ENCODE measurements around the gene SNRPN. TPM values are rescaled to one million over a fixed set of nuclear protein-coding genes. Genes with fewer than 3 reads are reported as not detected.
"Not testable (repeated sequence)": the region's sequence is repeated elsewhere in the genome, so short reads cannot be mapped to it uniquely, and the experiment has no call there.

The SNRPN gene
- total RNA-seq, 1 donor from 2014 or later, result 35.4 TPM

DNA sequence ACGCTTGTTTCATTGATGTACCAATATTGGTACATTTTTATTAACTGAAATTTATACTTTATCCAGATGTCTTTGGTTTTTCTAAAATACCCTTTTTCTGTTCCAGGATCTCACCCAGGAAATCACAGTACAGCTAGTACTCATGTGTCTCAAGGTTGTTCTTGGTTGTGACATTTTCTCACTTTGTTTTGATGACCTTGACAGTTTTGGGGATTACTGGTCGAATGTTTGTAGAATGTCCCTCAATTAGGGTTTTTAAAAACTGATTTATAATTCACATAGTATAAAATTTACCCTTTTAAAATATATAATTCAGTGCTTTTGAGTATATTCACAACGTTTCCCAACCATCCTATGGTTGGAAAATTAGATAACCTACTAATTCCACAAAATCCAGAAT is 6.3 kb upstream of the SNRPN start:
- no peak overlapping the region for H3K4me3 Mint-ChIP-seq
- peaks cover 7% of the 10 kb centered on the region for H3K9me3 Mint-ChIP-seq
- no peaks in the 10 kb centered on the region for H3K36me3 Mint-ChIP-seq (ENCODE audit: low read depth)
- H3K27me3 Mint-ChIP-seq, result peaks cover 2% of the 10 kb centered on the region
- H3K4me1 Mint-ChIP-seq, result no peaks in the 10 kb centered on the region
- DNase-seq, result no peak
- intact Hi-C loops (cut with micrococcal nuclease), result no loop called here
- no peak overlapping the region for H3K27ac Mint-ChIP-seq

DNA sequence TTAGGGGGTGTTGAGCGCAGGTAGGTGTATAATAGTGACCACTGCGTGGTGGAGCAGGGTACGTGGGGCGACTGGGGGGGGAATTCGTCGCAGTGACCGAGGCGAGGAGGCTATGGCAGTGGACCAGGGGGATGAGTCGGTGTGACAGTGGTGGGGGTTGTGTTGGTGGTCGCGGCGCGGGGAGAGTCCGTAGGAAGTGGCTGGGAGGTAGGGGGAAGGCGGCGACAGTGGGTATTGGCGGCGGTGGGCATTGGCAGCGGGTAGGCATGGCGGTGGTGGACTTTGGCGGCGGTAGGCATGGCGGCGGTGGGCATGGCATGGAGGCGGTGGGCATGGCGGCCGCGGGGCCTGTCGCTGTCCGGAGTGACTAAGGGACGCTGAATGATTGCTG is 739 bp downstream of the SNRPN start:
- peaks cover 11% of the 10 kb centered on the region for H3K4me1 Mint-ChIP-seq
- intact Hi-C loops (cut with micrococcal nuclease), result loop anchor here (10.0 kb wide), 1 partner anchor 181 kb away; no protein-coding TSS in a partner anchor
- H3K27me3 Mint-ChIP-seq, result peaks cover 2% of the 10 kb centered on the region
- H3K27ac Mint-ChIP-seq, result peak overlapping the region; percentile 94
- H3K36me3 Mint-ChIP-seq (ENCODE audit: low read depth), result peaks cover 10% of the 10 kb centered on the region
- H3K4me3 Mint-ChIP-seq, result peak overlapping the region; percentile 96
- peaks cover 6% of the 10 kb centered on the region for H3K9me3 Mint-ChIP-seq
- peak; percentile 65 for DNase-seq

DNA sequence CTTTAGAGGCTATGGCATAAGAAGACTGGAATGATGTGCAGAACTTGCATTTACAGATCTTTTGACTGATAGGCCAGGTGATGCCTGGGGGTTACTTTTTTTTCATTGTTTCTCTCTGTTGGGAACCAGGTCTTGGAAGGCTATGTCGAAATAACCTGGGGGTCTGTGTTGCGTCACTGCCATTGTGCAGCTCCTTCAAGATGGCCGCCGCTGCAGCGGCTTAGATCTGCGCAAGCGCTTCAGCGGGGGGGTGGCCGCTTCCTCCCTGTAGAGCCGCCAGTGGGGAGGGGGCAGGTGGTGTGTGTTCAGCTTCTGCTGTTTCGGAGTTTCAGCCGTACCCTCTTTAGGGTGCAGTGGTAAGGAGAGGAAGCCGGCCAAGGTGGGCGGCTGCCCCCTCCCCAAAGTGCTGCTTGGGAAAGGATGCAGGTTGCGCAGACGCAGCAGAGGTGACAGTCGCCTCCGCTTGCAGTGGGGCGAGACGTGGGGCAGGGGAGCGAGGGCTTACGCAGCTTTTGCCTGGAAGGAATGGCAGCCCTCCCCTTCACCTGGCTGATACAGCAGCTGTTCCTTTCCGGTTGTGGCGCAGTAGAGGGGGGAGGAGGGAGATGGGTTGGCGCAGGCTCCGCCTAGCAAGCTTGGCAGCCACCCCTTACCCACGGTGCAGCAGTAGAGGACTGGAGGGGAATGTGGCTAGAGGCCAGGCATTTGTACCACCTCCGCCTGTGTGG is 1.5 kb downstream of the SNRPN start:
- Mint-ChIP-seq H3K9me3 (peaks cover 6% of the 10 kb centered on the region), H3K4me1 (peaks cover 11% of the 10 kb centered on the region), H3K27me3 (peaks cover 2% of the 10 kb centered on the region), H3K27ac (peak overlapping the region; percentile 94), H3K4me3 (peak overlapping the region; percentile 96), H3K36me3 (ENCODE audit: low read depth) (peaks cover 16% of the 10 kb centered on the region)
- DNase-seq, result peak; percentile 91
- intact Hi-C loops (cut with micrococcal nuclease), result loop anchor here (2.0 to 10.0 kb wide), 2 partner anchors 181 to 483 kb away; partner anchors contain the start of gene UBE3A

DNA sequence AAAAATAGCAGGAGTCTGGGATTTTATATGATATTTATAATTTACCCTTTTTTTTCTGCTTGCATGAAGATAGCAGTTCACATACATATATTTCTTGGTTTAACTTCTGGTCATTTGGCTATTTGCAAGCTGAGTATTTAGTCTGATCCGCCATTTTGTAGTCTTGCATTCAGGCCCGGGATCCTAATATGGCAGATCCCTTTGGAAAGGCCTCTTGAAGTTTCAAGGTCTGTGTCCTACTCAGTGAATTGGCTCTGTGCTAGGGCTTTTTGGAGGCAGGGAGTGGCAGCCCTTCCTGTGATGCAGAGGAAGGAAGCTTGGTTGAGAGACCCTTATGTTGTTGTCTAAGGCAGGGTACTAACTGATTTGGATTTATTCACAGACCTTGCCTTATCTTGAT is 2.9 kb downstream of the SNRPN start:
- no peak for DNase-seq
- intact Hi-C loops (cut with micrococcal nuclease), result loop anchor here (2.0 to 10.0 kb wide), 2 partner anchors 183 to 481 kb away; partner anchors contain the start of gene UBE3A
- Mint-ChIP-seq H3K27me3 (no peaks in the 10 kb centered on the region), H3K36me3 (ENCODE audit: low read depth) (peaks cover 22% of the 10 kb centered on the region), H3K9me3 (peaks cover 3% of the 10 kb centered on the region), H3K4me1 (peaks cover 11% of the 10 kb centered on the region), H3K27ac (no peak overlapping the region), H3K4me3 (peak overlapping the region; percentile 40)

DNA sequence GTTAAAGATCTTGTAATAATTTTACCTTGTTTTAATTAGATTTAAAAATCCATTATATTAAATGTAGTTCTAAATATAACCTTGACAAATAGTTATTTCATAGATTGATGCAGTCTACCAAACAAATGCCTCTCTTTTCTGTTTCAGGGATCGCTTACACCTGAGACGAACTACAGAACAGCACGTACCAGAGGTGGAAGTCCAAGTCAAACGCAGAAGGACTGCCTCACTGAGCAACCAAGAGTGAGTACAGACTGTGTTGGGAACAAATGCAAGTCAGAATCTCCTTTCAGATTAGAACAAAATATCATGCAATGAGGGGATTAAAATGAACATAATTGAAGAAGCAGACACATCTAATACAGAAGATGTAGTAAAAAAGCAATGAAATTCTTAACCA is 7.2 kb downstream of the SNRPN start:
- H3K36me3 Mint-ChIP-seq (ENCODE audit: low read depth), result peaks cover 57% of the 10 kb centered on the region
- DNase-seq, result no peak
- no peaks in the 10 kb centered on the region for H3K27me3 Mint-ChIP-seq
- peaks cover 15% of the 10 kb centered on the region for H3K9me3 Mint-ChIP-seq
- no peak overlapping the region for H3K27ac Mint-ChIP-seq
- H3K4me3 Mint-ChIP-seq, result no peak overlapping the region
- peaks cover 5% of the 10 kb centered on the region for H3K4me1 Mint-ChIP-seq
- intact Hi-C loops (cut with micrococcal nuclease), result no loop called here

DNA sequence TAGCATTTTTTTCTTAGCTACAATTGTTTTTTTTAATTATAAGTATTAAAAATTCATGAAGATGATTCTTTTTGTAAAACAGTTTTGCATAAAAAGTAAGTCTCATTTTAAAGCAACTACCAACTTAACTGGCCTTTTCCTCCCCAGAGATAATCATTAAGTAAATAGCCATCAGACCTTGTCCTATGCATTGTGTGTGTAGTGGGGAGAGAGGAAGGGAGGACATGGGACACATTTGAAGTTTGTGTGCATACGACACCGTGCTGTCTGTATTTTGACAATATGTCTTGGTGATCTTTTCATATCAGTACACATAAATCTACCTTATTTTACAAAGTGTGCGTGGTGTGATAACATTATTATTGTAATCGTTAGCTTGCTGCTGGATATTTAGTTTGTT is 8.1 kb downstream of the SNRPN start:
- intact Hi-C loops (cut with micrococcal nuclease), result no loop called here
- no peak for DNase-seq
- no peak overlapping the region for H3K27ac Mint-ChIP-seq
- H3K4me3 Mint-ChIP-seq, result no peak overlapping the region
- no peaks in the 10 kb centered on the region for H3K27me3 Mint-ChIP-seq
- peaks cover 62% of the 10 kb centered on the region for H3K36me3 Mint-ChIP-seq (ENCODE audit: low read depth)
- no peaks in the 10 kb centered on the region for H3K4me1 Mint-ChIP-seq
- H3K9me3 Mint-ChIP-seq, result peaks cover 15% of the 10 kb centered on the region

DNA sequence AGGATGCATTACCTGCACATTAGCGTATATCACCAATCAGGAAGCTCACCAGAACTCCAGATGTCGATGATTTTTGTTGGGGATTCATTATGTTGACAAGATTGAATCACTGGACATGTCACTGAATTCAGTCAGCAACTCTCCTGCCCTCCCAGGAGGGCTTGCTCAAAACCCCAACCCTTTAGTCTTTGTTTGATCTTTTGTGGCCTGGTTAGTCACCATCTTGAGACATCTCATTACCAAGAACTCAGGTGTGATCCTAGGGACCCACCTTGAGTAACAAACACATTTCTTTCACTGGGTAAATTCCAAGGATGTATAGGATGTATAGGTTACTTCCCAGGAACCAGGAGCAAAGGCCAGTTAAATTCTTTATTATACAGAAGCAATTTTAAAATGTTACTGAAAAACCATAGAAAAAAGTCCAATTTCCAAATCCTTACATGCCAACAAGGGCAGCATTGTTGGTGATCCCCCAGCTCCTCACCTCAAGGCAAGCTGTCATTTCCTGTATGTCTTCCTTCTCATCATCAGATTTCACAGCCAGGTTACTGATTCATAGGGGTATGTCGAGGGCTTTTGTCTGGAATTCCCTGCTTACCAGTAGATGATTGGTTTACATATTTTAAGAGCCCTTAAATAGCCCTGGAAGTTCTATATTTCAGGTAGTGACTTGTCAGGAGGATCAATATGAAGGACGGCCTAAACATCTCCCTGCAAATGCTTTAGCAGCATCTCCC is 11.7 kb downstream of the SNRPN start:
- no peak overlapping the region for H3K27ac Mint-ChIP-seq
- no peaks in the 10 kb centered on the region for H3K4me1 Mint-ChIP-seq
- peaks cover 63% of the 10 kb centered on the region for H3K36me3 Mint-ChIP-seq (ENCODE audit: low read depth)
- DNase-seq, result no peak
- H3K9me3 Mint-ChIP-seq, result peaks cover 15% of the 10 kb centered on the region
- no peak overlapping the region for H3K4me3 Mint-ChIP-seq
- intact Hi-C loops (cut with micrococcal nuclease), result no loop called here
- no peaks in the 10 kb centered on the region for H3K27me3 Mint-ChIP-seq

DNA sequence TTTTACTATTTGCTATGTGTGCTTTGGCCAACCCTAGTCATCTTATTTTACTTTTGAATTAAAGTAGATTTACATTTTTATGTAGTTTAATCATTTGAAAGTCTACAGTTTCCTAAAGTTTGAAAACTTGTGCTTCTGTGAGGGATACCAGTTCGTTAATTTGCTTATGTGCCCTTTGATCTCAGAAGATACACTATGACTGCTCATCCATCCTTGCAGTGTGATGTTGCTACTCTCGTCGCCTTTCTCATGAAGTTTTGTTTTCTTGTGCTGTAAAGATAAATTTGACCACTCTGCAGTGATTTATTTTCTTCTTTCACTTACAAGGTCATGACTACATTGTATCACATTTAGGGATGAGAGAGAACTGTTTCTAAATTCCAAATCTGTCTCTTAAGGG is 16.3 kb downstream of the SNRPN start:
- Mint-ChIP-seq H3K9me3 (peaks cover 22% of the 10 kb centered on the region), H3K36me3 (ENCODE audit: low read depth) (peaks cover 60% of the 10 kb centered on the region), H3K4me1 (no peaks in the 10 kb centered on the region), H3K27me3 (no peaks in the 10 kb centered on the region), H3K4me3 (no peak overlapping the region), H3K27ac (no peak overlapping the region)
- intact Hi-C loops (cut with micrococcal nuclease), result no loop called here
- DNase-seq, result no peak

DNA sequence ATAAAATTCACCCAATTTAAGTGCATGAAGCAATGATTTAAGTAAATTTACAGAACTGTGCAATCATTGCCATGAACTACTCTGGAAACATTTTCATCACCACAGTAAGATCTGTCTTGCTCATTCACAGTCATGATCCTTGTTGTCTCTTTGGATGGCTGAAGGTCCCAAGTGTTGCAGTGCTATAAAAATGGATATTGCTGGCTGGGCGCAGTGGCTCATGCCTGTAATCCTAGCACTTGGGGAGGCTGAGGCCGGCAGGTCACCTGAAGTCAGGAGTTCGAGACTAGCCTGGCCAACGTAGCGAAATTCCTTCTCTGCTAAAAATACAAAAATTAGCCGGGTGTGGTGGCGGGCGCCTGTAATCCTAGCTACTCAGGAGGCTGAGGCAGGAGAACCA is 17.0 kb downstream of the SNRPN start:
- intact Hi-C loops (cut with micrococcal nuclease), result no loop called here

DNA sequence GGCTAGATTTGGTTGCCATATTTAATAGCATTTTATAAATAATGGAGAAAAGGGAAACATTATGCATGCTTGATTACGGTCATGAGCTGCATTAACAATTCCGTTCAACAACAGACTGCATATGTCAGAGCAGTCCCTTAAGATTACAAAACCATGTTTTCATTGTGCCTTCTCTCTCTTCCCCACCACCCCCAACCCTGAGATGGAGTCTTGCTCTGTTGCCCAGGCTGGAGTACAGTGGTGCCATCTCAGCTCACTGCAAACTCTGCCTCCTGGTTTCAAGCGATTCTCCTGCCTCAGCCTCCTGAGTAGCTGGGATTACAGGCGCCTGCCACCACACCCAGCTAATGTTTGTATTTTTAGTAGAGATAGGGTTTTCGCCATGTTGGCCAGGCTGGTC is 17.9 kb downstream of the SNRPN start:
- intact Hi-C loops (cut with micrococcal nuclease); H3K4me3 Mint-ChIP-seq; H3K27me3 Mint-ChIP-seq; H3K4me1 Mint-ChIP-seq; DNase-seq; H3K27ac Mint-ChIP-seq: not testable (repeated sequence)
- H3K36me3 Mint-ChIP-seq (ENCODE audit: low read depth), result peaks cover 59% of the 10 kb centered on the region
- peaks cover 31% of the 10 kb centered on the region for H3K9me3 Mint-ChIP-seq

More for the DNA sequence above, 17.0 kb downstream of the SNRPN start:
- DNase-seq, result no peak
- Mint-ChIP-seq H3K27ac (no peak overlapping the region), H3K4me1 (no peaks in the 10 kb centered on the region), H3K27me3 (no peaks in the 10 kb centered on the region), H3K4me3 (no peak overlapping the region), H3K36me3 (ENCODE audit: low read depth) (peaks cover 60% of the 10 kb centered on the region), H3K9me3 (peaks cover 29% of the 10 kb centered on the region)

DNA sequence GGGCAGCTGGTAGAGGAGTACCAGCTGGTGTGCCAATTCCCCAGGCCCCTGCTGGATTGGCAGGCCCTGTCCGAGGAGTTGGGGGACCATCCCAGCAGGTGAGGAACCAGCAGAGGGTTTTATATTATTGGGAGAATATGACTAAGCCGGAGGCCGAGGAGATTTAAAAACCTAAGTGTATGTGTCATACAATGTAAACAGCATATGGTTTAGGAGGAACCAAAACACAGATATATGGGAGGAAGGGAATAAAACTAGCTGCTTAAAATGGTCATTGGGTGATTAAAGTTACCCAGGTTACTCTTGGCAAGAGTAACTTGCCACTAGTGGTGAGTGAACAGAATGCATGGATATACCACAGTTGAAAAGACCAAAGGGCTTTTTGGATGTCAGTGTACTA is 22.1 kb downstream of the SNRPN start:
- H3K4me1 Mint-ChIP-seq, result no peaks in the 10 kb centered on the region
- no peak for DNase-seq
- intact Hi-C loops (cut with micrococcal nuclease), result no loop called here
- H3K4me3 Mint-ChIP-seq, result no peak overlapping the region
- H3K27me3 Mint-ChIP-seq, result no peaks in the 10 kb centered on the region
- H3K27ac Mint-ChIP-seq, result no peak overlapping the region
- H3K9me3 Mint-ChIP-seq, result peaks cover 47% of the 10 kb centered on the region
- peaks cover 69% of the 10 kb centered on the region for H3K36me3 Mint-ChIP-seq (ENCODE audit: low read depth)

DNA sequence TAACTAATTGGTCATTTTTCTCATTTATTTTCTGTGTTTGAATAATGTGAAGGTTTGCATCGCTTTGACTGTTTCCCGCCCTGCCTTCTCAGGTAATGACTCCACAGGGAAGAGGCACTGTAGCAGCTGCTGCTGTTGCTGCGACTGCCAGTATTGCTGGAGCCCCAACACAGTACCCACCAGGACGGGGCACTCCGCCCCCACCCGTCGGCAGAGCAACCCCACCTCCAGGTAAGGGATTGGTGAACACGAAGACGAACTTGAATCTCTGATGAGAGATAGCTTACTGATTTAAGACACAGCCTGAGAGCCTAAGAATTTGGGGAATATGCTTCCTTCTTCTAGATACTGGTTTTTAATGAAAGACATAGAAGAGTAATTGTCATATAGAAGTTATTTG is 22.9 kb downstream of the SNRPN start:
- no peaks in the 10 kb centered on the region for H3K27me3 Mint-ChIP-seq
- H3K27ac Mint-ChIP-seq, result no peak overlapping the region

DNA sequence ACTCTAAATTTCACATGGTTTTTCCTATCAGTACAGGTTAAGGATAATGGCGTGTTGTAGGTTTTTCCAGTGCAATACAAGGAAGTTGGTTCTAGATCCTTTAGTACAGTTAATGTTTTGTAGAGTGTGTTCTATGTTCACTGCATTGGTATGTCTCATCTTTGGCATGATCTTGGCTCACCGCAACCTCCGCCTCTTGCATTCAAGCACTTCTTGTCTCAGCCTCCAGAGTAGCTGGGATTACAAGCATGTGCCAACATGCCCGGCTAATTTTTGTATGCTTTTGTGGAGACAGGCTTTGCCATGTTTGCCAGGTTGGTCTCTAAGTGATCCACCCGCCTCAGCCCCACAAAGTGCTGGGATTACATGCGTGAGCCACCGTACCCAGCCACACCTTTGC is 30.4 kb downstream of the SNRPN start:
- H3K27ac Mint-ChIP-seq, result no peak overlapping the region
- H3K27me3 Mint-ChIP-seq, result no peaks in the 10 kb centered on the region
- peaks cover 27% of the 10 kb centered on the region for H3K9me3 Mint-ChIP-seq
- H3K4me1 Mint-ChIP-seq, result no peaks in the 10 kb centered on the region
- H3K36me3 Mint-ChIP-seq (ENCODE audit: low read depth), result peaks cover 75% of the 10 kb centered on the region
- H3K4me3 Mint-ChIP-seq, result no peak overlapping the region
- intact Hi-C loops (cut with micrococcal nuclease), result no loop called here
- DNase-seq, result no peak

More for the DNA sequence above, 22.9 kb downstream of the SNRPN start:
- no peak overlapping the region for H3K4me3 Mint-ChIP-seq
- H3K36me3 Mint-ChIP-seq (ENCODE audit: low read depth), result peaks cover 73% of the 10 kb centered on the region
- no peak for DNase-seq
- intact Hi-C loops (cut with micrococcal nuclease), result no loop called here
- H3K4me1 Mint-ChIP-seq, result no peaks in the 10 kb centered on the region
- H3K9me3 Mint-ChIP-seq, result peaks cover 47% of the 10 kb centered on the region

DNA sequence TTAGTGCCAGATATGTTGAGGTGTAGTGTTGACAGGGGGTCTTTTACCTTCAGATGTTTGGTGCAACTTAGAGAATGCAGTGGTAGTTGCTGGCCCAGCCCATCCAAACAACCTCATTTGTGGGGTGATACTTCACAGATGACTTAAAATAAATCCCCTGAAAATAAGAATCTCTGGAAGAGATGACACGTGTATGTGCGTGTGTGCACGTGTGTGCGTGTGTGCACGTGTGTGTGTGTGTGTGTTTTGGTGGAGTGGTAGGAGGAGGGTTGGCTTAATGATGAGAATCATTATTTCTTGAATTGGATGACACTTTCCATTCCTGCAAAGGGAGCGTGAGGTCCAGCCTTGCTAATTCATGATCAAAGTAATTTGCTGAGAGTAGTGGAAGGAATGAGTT is 31.9 kb downstream of the SNRPN start:
- Mint-ChIP-seq H3K27me3 (no peaks in the 10 kb centered on the region), H3K4me1 (no peaks in the 10 kb centered on the region), H3K9me3 (peaks cover 24% of the 10 kb centered on the region), H3K27ac (no peak overlapping the region), H3K4me3 (no peak overlapping the region), H3K36me3 (ENCODE audit: low read depth) (peaks cover 69% of the 10 kb centered on the region)
- intact Hi-C loops (cut with micrococcal nuclease), result no loop called here
- DNase-seq, result no peak
